Keratinocyte (primary cell): ENCODE data around the gene SFMBT2. TPM values are rescaled to one million over a fixed set of nuclear protein-coding genes. Genes with fewer than 3 reads are reported as not detected.

Source experiments
- DNase-seq: peaks from one replicate; pipeline ENCODE4 v3.0.0-alpha.2; 2011; ENCODE audit warnings: low read depth, missing footprints, low spot score
- FAIRE-seq: peaks from 2 replicates; lab custom pipeline; 2011; peaks lifted over from hg19 to GRCh38; lab: Jason Lieb, UNC
- H2AFZ ChIP-seq: 2 replicates; pipeline ENCODE4 v1.6.0; 2012; ENCODE audit warnings: low read length, control low read depth, inconsistent platforms; ENCODE audit not compliant: control insufficient read depth
- H3K27ac ChIP-seq: 2 replicates; pipeline ENCODE4 v1.5.1; 2011; ENCODE audit warnings: low read length; ENCODE audit not compliant: control insufficient read depth, insufficient read depth
- H3K27me3 ChIP-seq: 3 replicates; pipeline ENCODE4 v1.6.0; 2011; ENCODE audit warnings: low read length; ENCODE audit not compliant: control insufficient read depth, insufficient read depth; ENCODE audit errors: extremely low read depth
- H3K36me3 ChIP-seq, 2 experiments: 2 replicates in 1 of 2; 3 replicates in 1 of 2; pipeline ENCODE4 v1.5.1; 2011; ENCODE audit warnings: low read length in 2 of 2, mild to moderate bottlenecking in 1 of 2; ENCODE audit not compliant: control insufficient read depth in 2 of 2, insufficient read depth in 2 of 2; ENCODE audit errors: extremely low read depth in 1 of 2
- H3K4me1 ChIP-seq: 3 replicates; pipeline ENCODE4 v1.5.1; 2011; ENCODE audit warnings: low read length; ENCODE audit not compliant: control insufficient read depth, insufficient read depth; ENCODE audit errors: extremely low read depth
- H3K4me2 ChIP-seq: 3 replicates; pipeline ENCODE4 v1.6.0; 2011; ENCODE audit warnings: low read depth, low read length; ENCODE audit not compliant: control insufficient read depth, insufficient read depth; ENCODE audit errors: extremely low read depth
- H3K4me3 ChIP-seq, 3 experiments: fragments of 200-600 bp in 1 of 3; sonication (generic) in 1 of 3; 2 replicates in 2 of 3; 3 replicates in 1 of 3; pipeline ENCODE4 v1.5.1; 2011 to 2016; ENCODE audit warnings: low read length in 3 of 3, mild to moderate bottlenecking in 3 of 3, control low read depth in 2 of 3, inconsistent platforms in 1 of 3, low read depth in 1 of 3, mixed read lengths in 1 of 3, mixed run types in 1 of 3, moderate library complexity in 1 of 3; ENCODE audit not compliant: control insufficient read depth in 2 of 3, insufficient read depth in 2 of 3; ENCODE audit errors: extremely low read depth in 1 of 3
- H3K79me2 ChIP-seq: 2 replicates; pipeline ENCODE4 v1.6.0; 2012; ENCODE audit warnings: low read length; ENCODE audit not compliant: control insufficient read depth, insufficient read depth
- H3K9ac ChIP-seq: 3 replicates; pipeline ENCODE4 v1.6.0; 2011; ENCODE audit warnings: low read length; ENCODE audit not compliant: control insufficient read depth, insufficient read depth; ENCODE audit errors: extremely low read depth
- H3K9me1 ChIP-seq: 3 replicates; pipeline ENCODE4 v1.6.0; 2011; ENCODE audit warnings: low read length; ENCODE audit not compliant: control insufficient read depth, insufficient read depth; ENCODE audit errors: extremely low read depth
- H3K9me3 ChIP-seq: 2 replicates; pipeline ENCODE4 v1.5.1; 2012; ENCODE audit warnings: low read depth, low read length; ENCODE audit not compliant: control insufficient read depth
- H4K20me1 ChIP-seq: 3 replicates; pipeline ENCODE4 v1.6.0; 2011; ENCODE audit warnings: low read length; ENCODE audit not compliant: control insufficient read depth, insufficient read depth; ENCODE audit errors: extremely low read depth
- EZH2 ChIP-seq: IDR thresholded peaks from one replicate; pipeline ENCODE4 v1.6.1; 2012; ENCODE audit warnings: inconsistent platforms, mild to moderate bottlenecking, low read length, moderate library complexity
- dilution Hi-C: fragments of 300-500 bp; cut with MboI; formaldehyde crosslinking; loops from one replicate; pipeline ENCODE4 v1.7.0; 2020; ENCODE audit warnings: low sequenced_read_pairs; ENCODE audit not compliant: extremely low pct_ligation_motif_present
- polyA plus RNA-seq, 5 experiments: library from polyadenylated mRNA; depleted of rRNA in 3 of 5; stranded (reverse) in 3 of 5; stranded (forward) in 1 of 5; unstranded in 1 of 5; fragments of >200 nt; gene quantifications; 1 replicate in 1 of 5; 2 replicates in 3 of 5; 3 replicates in 1 of 5; pipeline versions ENCODE4 v1.2.1 to v1.2.3, GENCODE V29; 2011 to 2012; ENCODE audit warnings: missing spikeins in 2 of 5, low read depth in 1 of 5, low replicate concordance in 1 of 5
- TF ChIP-seq, protein P1 (sequence below), 3 experiments: IDR thresholded peaks in 1 of 3; conservative IDR thresholded peaks in 1 of 3; optimal IDR thresholded peaks in 1 of 3; 2 replicates in 2 of 3; 3 replicates in 1 of 3; pipeline versions ENCODE3 to v1.5.1; 2011; ENCODE audit warnings: low read length in 3 of 3, mild to moderate bottlenecking in 3 of 3, moderate library complexity in 2 of 3, control low read depth in 1 of 3, inconsistent platforms in 1 of 3; ENCODE audit not compliant: insufficient read depth in 2 of 3; ENCODE audit errors: extremely low read depth in 1 of 3

Gene SFMBT2
- polyA plus RNA-seq, 1 donor (not counting 4 experiments of a cell fraction or from before 2014, with no cell fraction given) = 0.71 TPM

DNA sequence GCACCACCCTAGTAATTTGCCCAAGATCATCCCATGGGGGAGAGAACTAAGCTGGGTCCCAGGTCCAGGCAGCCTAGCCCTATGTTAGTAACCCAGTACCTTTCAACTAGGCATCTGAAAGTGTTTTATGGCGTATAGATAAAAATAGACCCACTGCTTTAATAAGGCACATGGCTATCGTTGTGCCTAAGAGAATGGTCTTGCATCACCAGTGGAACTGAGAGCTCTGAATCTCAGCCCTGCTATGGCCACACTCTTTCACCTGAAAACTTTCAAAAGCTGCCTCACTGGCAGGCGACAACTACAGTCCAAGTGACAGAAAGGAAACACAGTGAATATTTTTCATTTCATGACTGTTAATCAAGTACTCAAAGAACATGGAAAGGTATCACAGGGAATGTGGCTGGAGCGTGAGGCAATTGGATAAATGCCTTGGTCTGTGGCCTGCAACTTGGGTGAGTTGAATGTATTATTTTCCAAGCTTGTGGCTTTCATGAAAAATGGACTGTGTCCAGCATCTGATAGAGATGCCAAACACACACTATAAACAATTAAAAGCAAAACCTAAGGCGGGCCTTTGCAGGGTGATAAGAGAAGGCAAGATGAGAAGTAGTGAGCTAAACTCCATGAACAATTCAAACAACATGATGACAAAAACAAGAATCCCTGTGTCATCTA is 18.0 kb upstream of the SFMBT2 start:
- no peak for FAIRE-seq
- DNase-seq = no peak
- no peak for TF ChIP-seq EZH2
- TF ChIP-seq, protein P1, sequence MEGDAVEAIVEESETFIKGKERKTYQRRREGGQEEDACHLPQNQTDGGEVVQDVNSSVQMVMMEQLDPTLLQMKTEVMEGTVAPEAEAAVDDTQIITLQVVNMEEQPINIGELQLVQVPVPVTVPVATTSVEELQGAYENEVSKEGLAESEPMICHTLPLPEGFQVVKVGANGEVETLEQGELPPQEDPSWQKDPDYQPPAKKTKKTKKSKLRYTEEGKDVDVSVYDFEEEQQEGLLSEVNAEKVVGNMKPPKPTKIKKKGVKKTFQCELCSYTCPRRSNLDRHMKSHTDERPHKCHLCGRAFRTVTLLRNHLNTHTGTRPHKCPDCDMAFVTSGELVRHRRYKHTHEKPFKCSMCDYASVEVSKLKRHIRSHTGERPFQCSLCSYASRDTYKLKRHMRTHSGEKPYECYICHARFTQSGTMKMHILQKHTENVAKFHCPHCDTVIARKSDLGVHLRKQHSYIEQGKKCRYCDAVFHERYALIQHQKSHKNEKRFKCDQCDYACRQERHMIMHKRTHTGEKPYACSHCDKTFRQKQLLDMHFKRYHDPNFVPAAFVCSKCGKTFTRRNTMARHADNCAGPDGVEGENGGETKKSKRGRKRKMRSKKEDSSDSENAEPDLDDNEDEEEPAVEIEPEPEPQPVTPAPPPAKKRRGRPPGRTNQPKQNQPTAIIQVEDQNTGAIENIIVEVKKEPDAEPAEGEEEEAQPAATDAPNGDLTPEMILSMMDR (optimal IDR thresholded peaks at IDR 0.05 in 1 of 3, IDR thresholded peaks at IDR 0.05 in 1 of 3, conservative IDR thresholded peaks at IDR 0.05 in 1 of 3; ENCODE audit: extremely low read depth in 1 of 3, insufficient read depth in 2 of 3, low read length in 3 of 3) = no peak
- H3K27ac ChIP-seq = no peak overlapping the region
- H3K9me3 ChIP-seq = no peaks in the 10 kb centered on the region
- H3K27me3 ChIP-seq = peaks cover 23% of the 10 kb centered on the region
- no peaks in the 10 kb centered on the region for H3K9me1 ChIP-seq
- dilution Hi-C loops = no loop called here
- H3K36me3 ChIP-seq = no peaks in the 10 kb centered on the region
- H4K20me1 ChIP-seq = no peaks in the 10 kb centered on the region
- H3K9ac ChIP-seq = no peak overlapping the region
- H3K79me2 ChIP-seq = no peaks in the 10 kb centered on the region
- H3K4me2 ChIP-seq = no peak overlapping the region
- H3K4me1 ChIP-seq = no peaks in the 10 kb centered on the region
- H3K4me3 ChIP-seq = no peak overlapping the region
- H2AFZ ChIP-seq = no peak overlapping the region

DNA sequence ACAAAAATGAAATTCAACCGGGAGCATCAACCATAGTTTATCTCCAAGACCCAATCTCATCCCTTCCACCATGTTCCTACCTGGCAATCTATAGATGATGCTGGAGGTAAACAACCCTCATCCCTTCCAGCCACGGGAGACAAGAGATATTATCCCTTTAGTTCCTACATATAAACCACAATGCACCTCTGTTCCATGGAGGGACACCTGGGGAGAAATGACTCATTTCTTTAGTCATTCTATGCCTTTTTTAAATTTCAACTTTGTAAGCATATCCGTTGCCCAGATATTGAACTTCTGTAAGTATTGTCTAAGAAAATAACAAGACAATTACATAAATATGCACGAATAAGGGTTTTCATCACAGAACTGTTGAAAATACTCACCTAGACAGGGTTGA is 15.5 kb upstream of the SFMBT2 start:
- peaks cover 6% of the 10 kb centered on the region for H3K27me3 ChIP-seq
- no peaks in the 10 kb centered on the region for H3K9me3 ChIP-seq
- dilution Hi-C loops = no loop called here
- no peaks in the 10 kb centered on the region for H3K36me3 ChIP-seq
- FAIRE-seq = no peak
- TF ChIP-seq, protein P1 (optimal IDR thresholded peaks at IDR 0.05 in 1 of 3, IDR thresholded peaks at IDR 0.05 in 1 of 3, conservative IDR thresholded peaks at IDR 0.05 in 1 of 3; ENCODE audit: extremely low read depth in 1 of 3, insufficient read depth in 2 of 3, low read length in 3 of 3) = no peak
- no peak for TF ChIP-seq EZH2
- no peaks in the 10 kb centered on the region for H4K20me1 ChIP-seq
- no peaks in the 10 kb centered on the region for H3K79me2 ChIP-seq
- no peak overlapping the region for H3K4me2 ChIP-seq
- no peak overlapping the region for H3K27ac ChIP-seq
- no peak overlapping the region for H3K9ac ChIP-seq
- H2AFZ ChIP-seq = no peak overlapping the region
- no peaks in the 10 kb centered on the region for H3K4me1 ChIP-seq
- DNase-seq = no peak
- no peaks in the 10 kb centered on the region for H3K9me1 ChIP-seq
- no peak overlapping the region for H3K4me3 ChIP-seq
